Sigmoid colon (tissue), 7 donors: ENCODE results near the gene CHMP1A. TPM values are rescaled to one million over a fixed set of nuclear protein-coding genes. Genes with fewer than 3 reads are reported as not detected.

Source experiments
- DNase-seq: peaks from one replicate; pipeline ENCODE4 v3.0.0-alpha.2; 2019
- H3K27ac ChIP-seq, 4 donors: fragments of 200-600 bp; sonication (generic); one replicate each; pipeline ENCODE4 v1.5.1; 2016 to 2019; ENCODE audit warnings: mild to moderate bottlenecking in 1 of 4
- H3K27me3 ChIP-seq, 3 donors: fragments of 200-600 bp; sonication (generic); one replicate each; pipeline ENCODE4 v1.5.1; 2019; ENCODE audit warnings: mild to moderate bottlenecking in 1 of 3
- H3K36me3 ChIP-seq, 4 donors: fragments of 200-600 bp; sonication (generic); one replicate each; pipeline ENCODE4 v1.5.1; 2016 to 2019
- H3K4me1 ChIP-seq, 4 donors: fragments of 200-600 bp; sonication (generic); one replicate each; pipeline ENCODE4 v1.5.1; 2017 to 2019
- H3K4me3 ChIP-seq, 4 donors: fragments of 200-600 bp; sonication (generic); one replicate each; pipeline ENCODE4 v1.5.1; 2017 to 2019; ENCODE audit warnings: mild to moderate bottlenecking in 2 of 4, moderate library complexity in 1 of 4
- H3K9me3 ChIP-seq, 4 donors: fragments of 200-600 bp in 3 of 4; sonication (generic) in 3 of 4; one replicate each; pipeline versions ENCODE4 v1.5.1 to v1.6.1; 2013 to 2019
- CTCF ChIP-seq, 4 experiments: fragments of 450-650 bp in 3 of 4; fragments of 200-600 bp in 1 of 4; IDR thresholded peaks; one replicate each; pipeline ENCODE4 v1.5.1; 2016 to 2019; ENCODE audit warnings: antibody characterized with exemption in 4 of 4, mild to moderate bottlenecking in 3 of 4, moderate library complexity in 2 of 4
- EP300 ChIP-seq, 4 donors: sonication (generic); formaldehyde crosslinking; IDR thresholded peaks; one replicate each; pipeline ENCODE4 v1.6.1; 2017; ENCODE audit warnings: antibody characterized with exemption in 4 of 4
- POLR2A ChIP-seq, 2 donors: fragments of 450-650 bp; IDR thresholded peaks; one replicate each; pipeline ENCODE4 v1.6.1; 2016; ENCODE audit warnings: antibody characterized with exemption in 2 of 2, mild to moderate bottlenecking in 2 of 2, moderate library complexity in 2 of 2
- POLR2AphosphoS5 ChIP-seq, 4 donors: sonication (generic); formaldehyde crosslinking; IDR thresholded peaks; one replicate each; pipeline ENCODE4 v1.6.1; 2017; ENCODE audit warnings: antibody characterized with exemption in 4 of 4
- WGBS, 2 donors: extraction: QIAGEN DNeasy Blood & Tissue Kit; methylation state at CpG; one replicate each; pipeline ENCODE4 v1.1.7; 2013; 5-methylcytosine and 5-hydroxymethylcytosine counted together
- intact Hi-C: fragments of 100-400 bp; cut with DNase I; formaldehyde crosslinking; loops from one replicate; pipeline ENCODE4 v1.15.1; 2023
- polyA plus RNA-seq, 3 donors: library from polyadenylated mRNA; stranded (reverse); fragments of 200-250 nt; gene quantifications; one replicate each; pipeline ENCODE4 v1.2.3, GENCODE V29; 2013
- total RNA-seq, 4 donors: library from RNA; depleted of rRNA; stranded (reverse); fragments of >200 nt; gene quantifications; one replicate each; pipeline ENCODE4 v1.1.0, GENCODE V29; 2016
- donor health status: healthy with polysubstance abuse.
- donor health status: Bipolar disorder and iron deficiency.
- donor health status: healthy.

CHMP1A gene
- total and polyA plus RNA-seq, 7 donors = 42.8 to 157 (median 75.9) TPM

- peaks cover 0 to 1% (median 0%) of the 10 kb centered on the region in 4 donors for H3K9me3 ChIP-seq
- 14 to 56% methylated on average over 21 of the region's 21 CpGs for WGBS, 2 donors
- intact Hi-C loops = no loop called here
- H3K4me1 ChIP-seq = peaks cover 0 to 5% (median 0%) of the 10 kb centered on the region in 4 donors
- DNase-seq = no peak
- no peak overlapping the region for H3K27ac ChIP-seq
- no peak for TF ChIP-seq POLR2A (IDR thresholded peaks at IDR 0.05)
- no peak for TF ChIP-seq POLR2AphosphoS5 (IDR thresholded peaks at IDR 0.05)
- TF ChIP-seq CTCF (IDR thresholded peaks at IDR 0.05) = no peak
- no peak for TF ChIP-seq EP300 (IDR thresholded peaks at IDR 0.05)
- no peak overlapping the region for H3K4me3 ChIP-seq
- H3K27me3 ChIP-seq = peaks cover 2 to 43% (median 15%) of the 10 kb centered on the region in 3 donors
- H3K36me3 ChIP-seq = no peaks in the 10 kb centered on the region
These were observed 32.4 kb downstream of the CHMP1A start for GRCh38 chr16:89624777-89625761.

- H3K27me3 ChIP-seq = peaks cover 5 to 47% (median 15%) of the 10 kb centered on the region in 3 donors
These were observed 33.8 kb downstream of the CHMP1A start for GRCh38 chr16:89623511-89624261.

GRCh38 chr16:89621698-89622409 is 35.7 kb downstream of the CHMP1A start:
- no peak for DNase-seq
- H3K27me3 ChIP-seq = peaks cover 5 to 66% (median 15%) of the 10 kb centered on the region in 3 donors
- H3K4me3 ChIP-seq = no peak overlapping the region
- peaks cover 0 to 5% (median 0%) of the 10 kb centered on the region in 4 donors for H3K4me1 ChIP-seq
- TF ChIP-seq POLR2A (IDR thresholded peaks at IDR 0.05) (no peak), POLR2AphosphoS5 (IDR thresholded peaks at IDR 0.05) (no peak), EP300 (IDR thresholded peaks at IDR 0.05) (no peak), CTCF (IDR thresholded peaks at IDR 0.05) (no peak)
- intact Hi-C loops = no loop called here
- H3K36me3 ChIP-seq = no peaks in the 10 kb centered on the region
- H3K27ac ChIP-seq = no peak overlapping the region
- H3K9me3 ChIP-seq = no peaks in the 10 kb centered on the region
- 75 to 87% methylated on average over 32 of the region's 32 CpGs for WGBS, 2 donors

More at GRCh38 chr16:89623511-89624261, 33.8 kb downstream of the CHMP1A start:
- intact Hi-C loops = no loop called here
- Histone ChIP-seq H3K36me3 (no peaks in the 10 kb centered on the region), H3K9me3 (no peaks in the 10 kb centered on the region), H3K4me1 (peaks cover 0 to 5% (median 0%) of the 10 kb centered on the region in 4 donors), H3K27ac (peak overlapping the region in 1 of 4 donors; percentile 1), H3K4me3 (no peak overlapping the region)
- DNase-seq = no peak
- TF ChIP-seq EP300 (IDR thresholded peaks at IDR 0.05) (no peak), POLR2AphosphoS5 (IDR thresholded peaks at IDR 0.05) (no peak), POLR2A (IDR thresholded peaks at IDR 0.05) (no peak), CTCF (IDR thresholded peaks at IDR 0.05) (no peak)
- 60 to 82% methylated on average over 28 of the region's 28 CpGs for WGBS, 2 donors

GRCh38 chr16:89621136-89621697 is 36.3 kb downstream of the CHMP1A start:
- H3K4me1 ChIP-seq = peaks cover 0 to 5% (median 0%) of the 10 kb centered on the region in 4 donors
- 86 to 91% methylated on average over 18 of the region's 18 CpGs for WGBS, 2 donors
- no peaks in the 10 kb centered on the region for H3K9me3 ChIP-seq
- no peak overlapping the region for H3K27ac ChIP-seq
- H3K4me3 ChIP-seq = no peak overlapping the region
- no peaks in the 10 kb centered on the region for H3K36me3 ChIP-seq
- peaks cover 5 to 72% (median 15%) of the 10 kb centered on the region in 3 donors for H3K27me3 ChIP-seq
- intact Hi-C loops = no loop called here
- DNase-seq = no peak
- no peak for TF ChIP-seq EP300 (IDR thresholded peaks at IDR 0.05)
- TF ChIP-seq POLR2AphosphoS5 (IDR thresholded peaks at IDR 0.05) = no peak
- TF ChIP-seq POLR2A (IDR thresholded peaks at IDR 0.05) = no peak
- no peak for TF ChIP-seq CTCF (IDR thresholded peaks at IDR 0.05)
